H1 (cell line): ENCODE data around the gene STIM1. TPM values are rescaled to one million over a fixed set of nuclear protein-coding genes. Genes with fewer than 3 reads are reported as not detected.

Source experiments
- ATF3 ChIP-seq: IDR thresholded peaks from 2 replicates; pipeline ENCODE4 v1.6.1; 2011; ENCODE audit warnings: low read depth, mild to moderate bottlenecking, low read length; ENCODE audit not compliant: insufficient read depth
- BCL11A ChIP-seq, 2 experiments: IDR thresholded peaks; one replicate each; pipeline ENCODE4 v1.6.1; 2011; ENCODE audit warnings: low read depth in 2 of 2, low read length in 2 of 2, mild to moderate bottlenecking in 2 of 2
- BRCA1 ChIP-seq: IDR thresholded peaks from 2 replicates; pipeline ENCODE4 v1.6.1; 2012; ENCODE audit warnings: low read depth, low read length, improper control_type of control experiment
- CBX8 ChIP-seq: fragments of 300-800, 300-1000 bp; sonication (generic); IDR thresholded peaks from 2 replicates; pipeline ENCODE4 v1.7.1; 2016; ENCODE audit warnings: low read depth, low read length, borderline replicate concordance
- CHD2 ChIP-seq: IDR thresholded peaks from 2 replicates; pipeline ENCODE4 v1.6.1; 2012; ENCODE audit warnings: low read length, improper control_type of control experiment
- E2F6 ChIP-seq: IDR thresholded peaks from 2 replicates; pipeline ENCODE4 v1.6.1; 2012; ENCODE audit warnings: inconsistent platforms
- EP300 ChIP-seq, 2 experiments: IDR thresholded peaks; 1 replicate in 1 of 2; 2 replicates in 1 of 2; pipeline ENCODE4 v1.6.1; 2011 to 2012; ENCODE audit warnings: low read depth in 2 of 2, low read length in 2 of 2, mild to moderate bottlenecking in 2 of 2, borderline replicate concordance in 1 of 2, inconsistent platforms in 1 of 2, moderate library complexity in 1 of 2
- JUND ChIP-seq: IDR thresholded peaks from 2 replicates; pipeline ENCODE4 v1.6.1; 2011; ENCODE audit warnings: mild to moderate bottlenecking, improper control_type of control experiment, low read length
- MAFK ChIP-seq: IDR thresholded peaks from 2 replicates; pipeline ENCODE4 v1.6.1; 2012; ENCODE audit warnings: low read depth, mild to moderate bottlenecking, improper control_type of control experiment, low read length
- POLR2AphosphoS5 ChIP-seq: IDR thresholded peaks from 2 replicates; pipeline ENCODE4 v1.6.1; 2011; ENCODE audit warnings: low read depth, low read length
- POU5F1 ChIP-seq: IDR thresholded peaks from 2 replicates; pipeline ENCODE4 v1.6.1; 2011; ENCODE audit warnings: low read depth, mild to moderate bottlenecking, low read length, moderate library complexity
- RBBP5 ChIP-seq: IDR thresholded peaks from 2 replicates; pipeline ENCODE4 v1.7.1; 2012; ENCODE audit warnings: low read depth, mild to moderate bottlenecking, inconsistent platforms, low read length, moderate library complexity, borderline replicate concordance
- RFX5 ChIP-seq: IDR thresholded peaks from 2 replicates; pipeline ENCODE4 v1.6.1; 2011; ENCODE audit warnings: low read depth, low read length, improper control_type of control experiment, borderline replicate concordance
- SP1 ChIP-seq: IDR thresholded peaks from 2 replicates; pipeline ENCODE4 v1.6.1; 2011; ENCODE audit warnings: low read depth, low read length
- SP2 ChIP-seq: IDR thresholded peaks from 2 replicates; pipeline ENCODE4 v1.6.1; 2012; ENCODE audit warnings: mild to moderate bottlenecking, low read length, inconsistent platforms
- TAF7 ChIP-seq: optimal IDR thresholded peaks from 2 replicates; pipeline ENCODE3; 2011; ENCODE audit warnings: low read depth, mild to moderate bottlenecking, inconsistent platforms, low read length, moderate library complexity, borderline replicate concordance
- TCF12 ChIP-seq: IDR thresholded peaks from 2 replicates; pipeline ENCODE4 v1.6.1; 2011; ENCODE audit warnings: low read depth, mild to moderate bottlenecking, low read length
- polyA plus RNA-seq, 7 experiments: library from polyadenylated mRNA; depleted of rRNA in 3 of 7; stranded (reverse) in 5 of 7; unstranded in 2 of 7; fragments of >200 nt in 5 of 7; fragments of 200-250 nt in 2 of 7; gene quantifications; 1 replicate in 5 of 7; 2 replicates in 1 of 7; 4 replicates in 1 of 7; pipeline versions ENCODE4 v1.2.1 to v1.2.3, GENCODE V29; 2011 to 2013; ENCODE audit warnings: missing spikeins in 2 of 7, mixed read lengths in 2 of 7
- total RNA-seq: library from RNA; stranded (reverse); fragmentation: NEBNext Ultra II Directional; extraction: Animal tissue kit (Norgen Biotek cat#: 25700); gene quantifications from 2 replicates; pipeline ENCODE4 v1.2.1, GENCODE V29; 2021

STIM1 gene
- total and polyA plus RNA-seq, 2 of the 8 experiments (the other 6 are each of a cell fraction or from before 2014, with no cell fraction given) = 11.1 to 12.2 TPM

GRCh38 chr11:3807909-3808860, 47.3 kb upstream of the STIM1 start, which contains the start of gene PGAP2 (continued):
- TF ChIP-seq CHD2 (no peak), POU5F1 (no peak), ATF3 (no peak), TCF12 (no peak), RBBP5 (peak; percentile 85; the same call in 1 of the 2 replicates), SP1 (peak; percentile 51; the same call in 1 of the 2 replicates), TAF7 (peak; percentile 57), MAFK (no peak), POLR2AphosphoS5 (no peak; the same call in 1 of the 2 replicates), BCL11A (IDR thresholded peaks at IDR 0.05; ENCODE audit: low read depth in 2 of 2, low read length in 2 of 2) (no peak), RFX5 (no peak), JUND (no peak), EP300 (IDR thresholded peaks at IDR 0.05; ENCODE audit: borderline replicate concordance in 1 of 2, low read depth in 2 of 2, low read length in 2 of 2) (no peak), CBX8 (no peak), BRCA1 (no peak), SP2 (no peak), E2F6 (no peak)
